ENCODE measurements around the gene ZNF44. TPM values are rescaled to one million over a fixed set of nuclear protein-coding genes. Genes with fewer than 3 reads are reported as not detected.

ZNF44 gene
- total RNA-seq, 1 experiment from 2014 or later, result 2.5 TPM

DNA sequence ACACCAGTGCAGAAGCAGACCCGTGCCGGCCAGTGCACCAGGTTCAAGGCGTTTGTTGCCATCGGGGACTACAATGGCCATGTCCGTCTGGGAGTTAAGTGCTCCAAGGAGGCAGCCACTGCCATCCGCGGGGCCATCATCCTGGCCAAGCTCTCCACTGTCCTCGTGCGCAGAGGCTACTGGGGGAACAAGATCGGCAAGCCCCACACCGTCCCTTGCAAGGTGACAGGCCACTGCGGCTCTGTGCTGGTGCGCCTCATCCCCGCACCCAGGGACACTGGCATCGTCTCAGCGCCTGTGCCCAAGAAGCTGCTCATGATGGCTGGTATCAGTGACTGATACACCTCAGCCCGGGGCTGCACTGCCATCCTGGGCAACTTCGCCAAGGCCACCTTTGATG, 10.1 kb downstream of the ZNF44 start:
- BruUV-seq (replicated peaks), result no TSS peak
- no peaks in the 10 kb centered on the region for H3K4me1 ChIP-seq (ENCODE audit: insufficient read depth, low read length, poor library complexity, severe bottlenecking)
- H3K36me3 ChIP-seq (ENCODE audit: insufficient read depth, low read length, poor library complexity, severe bottlenecking), result no peaks in the 10 kb centered on the region
- no peak for DNase-seq (ENCODE audit: low spot score)
- no peak overlapping the region for H3K27ac ChIP-seq (ENCODE audit: low read depth, low read length, poor library complexity, severe bottlenecking)
- H3K9me3 ChIP-seq (ENCODE audit: low read depth, low read length, poor library complexity, severe bottlenecking), result no peaks in the 10 kb centered on the region
- intact Hi-C loops (cut with micrococcal nuclease; ENCODE audit: unreplicated experiment), result no loop called here
- TF ChIP-seq, protein P1, sequence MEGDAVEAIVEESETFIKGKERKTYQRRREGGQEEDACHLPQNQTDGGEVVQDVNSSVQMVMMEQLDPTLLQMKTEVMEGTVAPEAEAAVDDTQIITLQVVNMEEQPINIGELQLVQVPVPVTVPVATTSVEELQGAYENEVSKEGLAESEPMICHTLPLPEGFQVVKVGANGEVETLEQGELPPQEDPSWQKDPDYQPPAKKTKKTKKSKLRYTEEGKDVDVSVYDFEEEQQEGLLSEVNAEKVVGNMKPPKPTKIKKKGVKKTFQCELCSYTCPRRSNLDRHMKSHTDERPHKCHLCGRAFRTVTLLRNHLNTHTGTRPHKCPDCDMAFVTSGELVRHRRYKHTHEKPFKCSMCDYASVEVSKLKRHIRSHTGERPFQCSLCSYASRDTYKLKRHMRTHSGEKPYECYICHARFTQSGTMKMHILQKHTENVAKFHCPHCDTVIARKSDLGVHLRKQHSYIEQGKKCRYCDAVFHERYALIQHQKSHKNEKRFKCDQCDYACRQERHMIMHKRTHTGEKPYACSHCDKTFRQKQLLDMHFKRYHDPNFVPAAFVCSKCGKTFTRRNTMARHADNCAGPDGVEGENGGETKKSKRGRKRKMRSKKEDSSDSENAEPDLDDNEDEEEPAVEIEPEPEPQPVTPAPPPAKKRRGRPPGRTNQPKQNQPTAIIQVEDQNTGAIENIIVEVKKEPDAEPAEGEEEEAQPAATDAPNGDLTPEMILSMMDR (conservative IDR thresholded peaks at IDR 0.05; ENCODE audit: low read depth, low read length), result no peak
- no peak for TF ChIP-seq EZH2 (IDR thresholded peaks at IDR 0.05; ENCODE audit: borderline replicate concordance, low read depth, low read length, poor library complexity, severe bottlenecking)
- H3K27me3 ChIP-seq (replicated peaks; ENCODE audit: insufficient read depth, low read depth, low read length, poor library complexity), result no peaks in the 10 kb centered on the region
- no peak overlapping the region for H3K4me3 ChIP-seq (ENCODE audit: low read depth, low read length, poor library complexity, severe bottlenecking)
- POLR2A ChIA-PET (ENCODE audit: low non-redundant PET), result no interaction called here
- CTCF ChIA-PET, result no interaction called here

DNA sequence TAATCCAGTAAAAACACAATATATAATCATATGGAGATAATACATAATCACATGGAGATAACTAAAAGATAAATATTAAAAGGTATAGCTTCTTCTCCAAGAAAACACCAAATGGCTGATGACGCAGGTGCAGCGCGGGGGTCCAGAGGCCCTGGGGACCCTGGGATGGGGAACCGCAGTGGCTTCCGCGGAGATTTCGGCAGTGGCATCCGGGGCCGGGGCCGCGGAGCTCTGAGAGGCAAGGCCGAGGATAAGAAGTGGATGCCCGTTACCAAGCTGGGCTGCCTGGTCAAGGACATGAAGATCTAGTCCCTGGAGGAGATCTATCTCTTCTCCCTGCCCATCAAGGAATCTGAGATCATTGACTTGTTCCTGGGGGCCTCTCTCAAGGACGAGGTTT, 10.5 kb downstream of the ZNF44 start:
- no peak for DNase-seq (ENCODE audit: low spot score)
- H3K4me3 ChIP-seq (ENCODE audit: low read depth, low read length, poor library complexity, severe bottlenecking), result no peak overlapping the region
- CTCF ChIA-PET, result no interaction called here
- H3K36me3 ChIP-seq (ENCODE audit: insufficient read depth, low read length, poor library complexity, severe bottlenecking), result no peaks in the 10 kb centered on the region
- no peak for TF ChIP-seq EZH2 (IDR thresholded peaks at IDR 0.05; ENCODE audit: borderline replicate concordance, low read depth, low read length, poor library complexity, severe bottlenecking)
- TF ChIP-seq, protein P1 (conservative IDR thresholded peaks at IDR 0.05; ENCODE audit: low read depth, low read length), result no peak
- H3K27ac ChIP-seq (ENCODE audit: low read depth, low read length, poor library complexity, severe bottlenecking), result no peak overlapping the region
- POLR2A ChIA-PET (ENCODE audit: low non-redundant PET), result interaction anchor here (0.5 kb wide), 1 partner anchor 139 kb away, joined by 10 read pairs; no protein-coding TSS in a partner anchor
- H3K4me1 ChIP-seq (ENCODE audit: insufficient read depth, low read length, poor library complexity, severe bottlenecking), result no peaks in the 10 kb centered on the region
- H3K27me3 ChIP-seq (replicated peaks; ENCODE audit: insufficient read depth, low read depth, low read length, poor library complexity), result no peaks in the 10 kb centered on the region
- no peaks in the 10 kb centered on the region for H3K9me3 ChIP-seq (ENCODE audit: low read depth, low read length, poor library complexity, severe bottlenecking)
- intact Hi-C loops (cut with micrococcal nuclease; ENCODE audit: unreplicated experiment), result no loop called here
- BruUV-seq (replicated peaks), result no TSS peak

DNA sequence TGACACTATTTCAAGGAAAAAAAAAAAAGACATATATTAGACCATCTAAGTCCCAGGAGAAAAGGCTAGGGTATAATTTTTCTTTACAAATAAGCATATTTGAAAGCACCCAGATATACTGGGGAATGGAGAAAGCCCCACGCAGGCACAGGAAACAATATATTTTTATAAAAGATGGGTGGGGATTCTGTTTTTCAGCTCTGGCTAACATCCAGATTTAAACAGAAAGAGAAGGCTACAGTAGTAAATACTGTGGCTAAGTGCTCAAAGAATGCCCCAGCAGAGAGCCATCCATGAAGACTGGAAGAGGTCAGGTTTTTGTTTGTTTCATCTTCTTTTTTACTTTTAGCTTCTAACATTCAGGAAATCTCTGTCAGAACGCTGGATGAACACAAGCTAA, 16.0 kb downstream of the ZNF44 start:
- Histone ChIP-seq H3K36me3 (ENCODE audit: insufficient read depth, low read length, poor library complexity, severe bottlenecking) (peaks cover 3% of the 10 kb centered on the region), H3K9me3 (ENCODE audit: low read depth, low read length, poor library complexity, severe bottlenecking) (peaks cover 10% of the 10 kb centered on the region), H3K4me1 (ENCODE audit: insufficient read depth, low read length, poor library complexity, severe bottlenecking) (no peaks in the 10 kb centered on the region), H3K27me3 (replicated peaks; ENCODE audit: insufficient read depth, low read depth, low read length, poor library complexity) (no peaks in the 10 kb centered on the region), H3K4me3 (ENCODE audit: low read depth, low read length, poor library complexity, severe bottlenecking) (no peak overlapping the region), H3K27ac (ENCODE audit: low read depth, low read length, poor library complexity, severe bottlenecking) (no peak overlapping the region)
- CTCF ChIA-PET, result no interaction called here
- intact Hi-C loops (cut with micrococcal nuclease; ENCODE audit: unreplicated experiment), result no loop called here
- BruUV-seq (replicated peaks), result no TSS peak
- POLR2A ChIA-PET (ENCODE audit: low non-redundant PET), result no interaction called here
- TF ChIP-seq, protein P1 (conservative IDR thresholded peaks at IDR 0.05; ENCODE audit: low read depth, low read length), result no peak
- TF ChIP-seq EZH2 (IDR thresholded peaks at IDR 0.05; ENCODE audit: borderline replicate concordance, low read depth, low read length, poor library complexity, severe bottlenecking), result no peak
- DNase-seq (ENCODE audit: low spot score), result no peak

Measured in A673 (cell line).